SK-N-SH (cell line): Measurements from ENCODE around the gene ID2. TPM values are rescaled to one million over a fixed set of nuclear protein-coding genes. Genes with fewer than 3 reads are reported as not detected.

Experiments used
- CTCF ChIA-PET: fragments of 300-600, 350-600 bp; formaldehyde crosslinking; extraction: SDS; loops from one replicate; lab custom pipeline; 2021; lab: Yijun Ruan, JAX
- POLR2A ChIA-PET: fragments of 350-600 bp; sonication (Branson Sonifier 250); formaldehyde crosslinking; extraction: SDS; loops from one replicate; lab custom pipeline; 2020; ENCODE audit warnings: antibody characterized with exemption, inconsistent platforms; lab: Yijun Ruan, JAX
- DNase-seq: peaks from one replicate; pipeline ENCODE4 v3.0.0; 2012
- H2AFZ ChIP-seq: fragments of 200-600 bp; sonication (generic); 2 replicates; pipeline ENCODE4 v1.8.1; 2016; ENCODE audit warnings: antibody characterized with exemption, mild to moderate bottlenecking, low read depth
- H3F3A ChIP-seq: fragments of 200-600 bp; sonication (generic); replicated peaks from 2 replicates; pipeline ENCODE3; 2016; ENCODE audit warnings: antibody characterized with exemption, mild to moderate bottlenecking; ENCODE audit not compliant: insufficient read depth
- H3K27ac ChIP-seq, 2 experiments: fragments of 200-500 bp in 1 of 2; fragments of 200-600 bp in 1 of 2; sonication (Bioruptor generic) in 1 of 2; sonication (generic), shearing (Covaris generic) in 1 of 2; 2 replicates each; pipeline versions ENCODE4 v1.5.1 to v1.6.1; 2014 to 2016; ENCODE audit warnings: low read depth in 2 of 2, inconsistent platforms in 1 of 2, low read length in 1 of 2, mild to moderate bottlenecking in 1 of 2, mixed read lengths in 1 of 2
- H3K27me3 ChIP-seq: fragments of 200-600 bp; sonication (generic), shearing (Covaris generic); 2 replicates; pipeline ENCODE4 v1.6.1; 2016; ENCODE audit warnings: mixed run types; ENCODE audit not compliant: insufficient read depth
- H3K36me3 ChIP-seq, 2 experiments: fragments of 200-500 bp in 1 of 2; fragments of 200-600 bp in 1 of 2; sonication (Bioruptor generic) in 1 of 2; sonication (generic) in 1 of 2; replicated peaks in 1 of 2; 2 replicates each; pipeline versions ENCODE3 to v1.5.1; 2014 to 2016; ENCODE audit warnings: low read length in 1 of 2, mild to moderate bottlenecking in 1 of 2; ENCODE audit not compliant: insufficient read depth in 2 of 2, control insufficient read depth in 1 of 2
- H3K4me1 ChIP-seq, 2 experiments: fragments of 200-500 bp in 1 of 2; fragments of 200-600 bp in 1 of 2; sonication (Bioruptor generic) in 1 of 2; sonication (generic), shearing (Covaris generic) in 1 of 2; 2 replicates each; pipeline versions ENCODE4 v1.5.1 to v1.6.1; 2014 to 2016; ENCODE audit warnings: low read depth in 1 of 2, low read length in 1 of 2, mixed run types in 1 of 2; ENCODE audit not compliant: insufficient read depth in 2 of 2, control insufficient read depth in 1 of 2
- H3K4me2 ChIP-seq: fragments of 200-600 bp; sonication (generic), shearing (Covaris generic); 2 replicates; pipeline ENCODE4 v1.6.1; 2017; ENCODE audit warnings: mixed run types
- H3K4me3 ChIP-seq, 2 experiments: fragments of 200-500 bp in 1 of 2; fragments of 200-600 bp in 1 of 2; sonication (Bioruptor generic) in 1 of 2; sonication (generic), shearing (Covaris generic) in 1 of 2; 2 replicates each; pipeline versions ENCODE4 v1.5.1 to v1.8.1; 2014 to 2016; ENCODE audit warnings: low read depth in 2 of 2, inconsistent platforms in 1 of 2, low read length in 1 of 2, mild to moderate bottlenecking in 1 of 2, mixed read lengths in 1 of 2, moderate library complexity in 1 of 2
- H3K79me2 ChIP-seq: fragments of 200-600 bp; sonication (generic); 2 replicates; pipeline ENCODE4 v1.8.1; 2017; ENCODE audit warnings: mild to moderate bottlenecking; ENCODE audit not compliant: insufficient read depth
- H3K9ac ChIP-seq: fragments of 200-600 bp; sonication (generic); 2 replicates; pipeline ENCODE4 v1.6.1; 2017; ENCODE audit warnings: mixed run types
- H3K9me2 ChIP-seq: fragments of 200-600 bp; sonication (generic); 2 replicates; pipeline ENCODE4 v1.6.1; 2017; ENCODE audit warnings: mixed run types
- H3K9me3 ChIP-seq: fragments of 200-600 bp; sonication (generic); 2 replicates; pipeline ENCODE4 v1.6.1; 2017; ENCODE audit warnings: mixed run types, mild to moderate bottlenecking, moderate library complexity
- H4K20me1 ChIP-seq: fragments of 200-600 bp; sonication (generic); 2 replicates; pipeline ENCODE4 v1.6.1; 2017; ENCODE audit warnings: mild to moderate bottlenecking, mixed run types; ENCODE audit not compliant: insufficient read depth
- CHD2 ChIP-seq: fragments of 150-350 bp; IDR thresholded peaks from 2 replicates; pipeline ENCODE4 v1.6.1; 2018; ENCODE audit warnings: low read length; ENCODE audit not compliant: partially characterized antibody
- FOSL2 ChIP-seq: IDR thresholded peaks from 2 replicates; pipeline ENCODE4 v1.4.0; 2012; ENCODE audit warnings: low read depth, mild to moderate bottlenecking, moderate library complexity, borderline replicate concordance
- FOXM1 ChIP-seq: IDR thresholded peaks from 2 replicates; pipeline ENCODE4 v1.4.0; 2012; ENCODE audit warnings: low read depth, mild to moderate bottlenecking
- GATA2 ChIP-seq: sonication (generic); formaldehyde crosslinking; IDR thresholded peaks from 2 replicates; pipeline ENCODE4 v1.5.0; 2020; ENCODE audit warnings: mild to moderate bottlenecking, missing genetic modification reagents
- IRF3 ChIP-seq: fragments of 150-350 bp; IDR thresholded peaks from 2 replicates; pipeline ENCODE4 v1.6.1; 2016; ENCODE audit warnings: mild to moderate bottlenecking, low read depth, low read length
- JUND ChIP-seq: IDR thresholded peaks from 2 replicates; pipeline ENCODE4 v1.4.0; 2012
- NFIC ChIP-seq: IDR thresholded peaks from 2 replicates; pipeline ENCODE4 v1.4.0; 2012; ENCODE audit warnings: borderline replicate concordance
- NRF1 ChIP-seq: IDR thresholded peaks from 2 replicates; pipeline ENCODE4 v1.6.1; 2012; ENCODE audit warnings: low read depth, mild to moderate bottlenecking, low read length
- RCOR1 ChIP-seq: fragments of 150-350 bp; IDR thresholded peaks from 2 replicates; pipeline ENCODE4 v1.6.1; 2017; ENCODE audit warnings: antibody characterized with exemption, low read length
- RFX5 ChIP-seq: IDR thresholded peaks from 2 replicates; pipeline ENCODE4 v1.6.1; 2012; ENCODE audit warnings: mild to moderate bottlenecking, improper control_type of control experiment, low read length
- RXRA ChIP-seq: IDR thresholded peaks from 2 replicates; pipeline ENCODE4 v1.4.0; 2012; ENCODE audit warnings: low read depth, mild to moderate bottlenecking, borderline replicate concordance
- SIN3A ChIP-seq: IDR thresholded peaks from 2 replicates; pipeline ENCODE4 v1.6.1; 2012; ENCODE audit warnings: low read depth, mild to moderate bottlenecking, low read length, moderate library complexity, borderline replicate concordance
- TAF1 ChIP-seq: IDR thresholded peaks from 2 replicates; pipeline ENCODE4 v1.6.1; 2012; ENCODE audit warnings: low read depth, mild to moderate bottlenecking, low read length, moderate library complexity, borderline replicate concordance
- WGBS: methylation state at CpG from one replicate; pipeline ENCODE4 v1.1.6; 2017; ENCODE audit warnings: low lambda C conversion rate; 5-methylcytosine and 5-hydroxymethylcytosine counted together
- polyA plus RNA-seq, 3 experiments: library from polyadenylated mRNA; depleted of rRNA; stranded (reverse); fragments of >200 nt; gene quantifications; 2 replicates each; pipeline ENCODE4 v1.2.3, GENCODE V29; 2012
- TF ChIP-seq, protein P1 (sequence below): fragments of 200-600 bp; sonication (generic); IDR thresholded peaks from 2 replicates; pipeline ENCODE4 v1.6.1; 2017; ENCODE audit warnings: antibody characterized with exemption, mild to moderate bottlenecking, moderate library complexity
- TF ChIP-seq, protein P2 (sequence below): IDR thresholded peaks from 2 replicates; pipeline ENCODE4 v1.4.0; 2012; ENCODE audit warnings: low read depth, borderline replicate concordance

Gene ID2
- polyA plus RNA-seq, 1 of the 3 experiments (the other 2 are of a cell fraction), result 459 TPM

- Histone ChIP-seq H3K4me2 (no peak overlapping the region), H3K79me2 (no peaks in the 10 kb centered on the region), H3K9ac (no peak overlapping the region), H3K9me3 (no peaks in the 10 kb centered on the region), H3K4me1 (0 out of 4 replicates have a peak, but pooled peaks cover 0 to 2% of the 10 kb centered on the region in 2 experiments), H3K36me3 (no peaks in the 10 kb centered on the region), H3K27ac (no peak overlapping the region), H4K20me1 (no peaks in the 10 kb centered on the region), H3K4me3 (no peak overlapping the region), H3F3A (no peaks in the 10 kb centered on the region), H3K27me3 (no peaks in the 10 kb centered on the region), H3K9me2 (no peaks in the 10 kb centered on the region), H2AFZ (no peak overlapping the region)
- TF ChIP-seq JUND, result no peak
- TF ChIP-seq CHD2, result no peak
- CTCF ChIA-PET, result no interaction called here
- no peak for DNase-seq
- 59% methylated on average over 6 of the region's 6 CpGs for WGBS
- POLR2A ChIA-PET, result no interaction called here
Measured at GRCh38 chr2:8667896-8668512, 13.9 kb upstream of the ID2 start.

GRCh38 chr2:8669157-8669817 lies 12.6 kb upstream of the ID2 start:
- Histone ChIP-seq H3K9me2 (no peaks in the 10 kb centered on the region), H3K36me3 (no peaks in the 10 kb centered on the region), H2AFZ (no peak overlapping the region), H3K4me1 (no peaks in the 10 kb centered on the region), H3K4me3 (no peak overlapping the region), H3K9me3 (no peaks in the 10 kb centered on the region), H3K4me2 (no peak overlapping the region), H3K27me3 (no peaks in the 10 kb centered on the region), H4K20me1 (no peaks in the 10 kb centered on the region), H3K9ac (no peak overlapping the region)
- POLR2A ChIA-PET, result no interaction called here
- no peak for DNase-seq
- CTCF ChIA-PET, result interaction anchor here (0.6 kb wide), 1 partner anchor 332 kb away, joined by 3 read pairs; no protein-coding TSS in a partner anchor
- TF ChIP-seq, protein P1, sequence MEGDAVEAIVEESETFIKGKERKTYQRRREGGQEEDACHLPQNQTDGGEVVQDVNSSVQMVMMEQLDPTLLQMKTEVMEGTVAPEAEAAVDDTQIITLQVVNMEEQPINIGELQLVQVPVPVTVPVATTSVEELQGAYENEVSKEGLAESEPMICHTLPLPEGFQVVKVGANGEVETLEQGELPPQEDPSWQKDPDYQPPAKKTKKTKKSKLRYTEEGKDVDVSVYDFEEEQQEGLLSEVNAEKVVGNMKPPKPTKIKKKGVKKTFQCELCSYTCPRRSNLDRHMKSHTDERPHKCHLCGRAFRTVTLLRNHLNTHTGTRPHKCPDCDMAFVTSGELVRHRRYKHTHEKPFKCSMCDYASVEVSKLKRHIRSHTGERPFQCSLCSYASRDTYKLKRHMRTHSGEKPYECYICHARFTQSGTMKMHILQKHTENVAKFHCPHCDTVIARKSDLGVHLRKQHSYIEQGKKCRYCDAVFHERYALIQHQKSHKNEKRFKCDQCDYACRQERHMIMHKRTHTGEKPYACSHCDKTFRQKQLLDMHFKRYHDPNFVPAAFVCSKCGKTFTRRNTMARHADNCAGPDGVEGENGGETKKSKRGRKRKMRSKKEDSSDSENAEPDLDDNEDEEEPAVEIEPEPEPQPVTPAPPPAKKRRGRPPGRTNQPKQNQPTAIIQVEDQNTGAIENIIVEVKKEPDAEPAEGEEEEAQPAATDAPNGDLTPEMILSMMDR, result no peak
- TF ChIP-seq NFIC, result no peak
- TF ChIP-seq, all 33 proteins: peak for 0
- Histone ChIP-seq H3F3A (no peaks in the 10 kb centered on the region), H3K27ac (no peak overlapping the region), H3K79me2 (no peaks in the 10 kb centered on the region)
- WGBS, result 47% methylated on average over 3 of the region's 3 CpGs

DNA sequence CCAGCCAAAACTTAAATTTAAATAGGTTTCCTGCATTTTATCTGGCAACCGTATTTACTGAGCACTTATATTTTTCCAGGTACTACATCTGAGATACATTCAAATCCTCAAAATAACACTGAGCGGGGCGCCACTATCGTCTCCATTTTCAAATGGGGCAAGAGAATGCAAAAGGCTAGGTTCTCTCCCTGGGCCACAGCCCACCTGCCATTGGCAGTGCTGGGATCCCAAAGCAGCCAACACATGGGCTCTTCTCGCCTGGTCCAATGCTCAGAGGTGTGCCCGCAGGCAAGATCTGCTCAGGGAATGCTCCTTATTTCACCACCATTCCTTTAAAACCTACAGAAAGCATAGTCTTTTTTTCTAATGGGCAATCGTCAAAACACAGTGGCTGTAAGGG lies 11.3 kb upstream of the ID2 start:
- H3K4me1 ChIP-seq, result no peaks in the 10 kb centered on the region
- H3F3A ChIP-seq, result no peaks in the 10 kb centered on the region
- H4K20me1 ChIP-seq, result no peaks in the 10 kb centered on the region
- ChIA-PET CTCF (interaction anchor here (1.2 kb wide), 1 partner anchor 17 kb away, joined by 3 read pairs; no protein-coding TSS in a partner anchor), POLR2A (no interaction called here)
- no peaks in the 10 kb centered on the region for H3K36me3 ChIP-seq
- no peaks in the 10 kb centered on the region for H3K9me3 ChIP-seq
- H3K4me3 ChIP-seq, result no peak overlapping the region
- H3K9me2 ChIP-seq, result no peaks in the 10 kb centered on the region
- H3K27me3 ChIP-seq, result no peaks in the 10 kb centered on the region
- no peak for DNase-seq
- no peak overlapping the region for H3K9ac ChIP-seq
- H3K79me2 ChIP-seq, result no peaks in the 10 kb centered on the region
- no peak overlapping the region for H3K4me2 ChIP-seq
- H2AFZ ChIP-seq, result no peak overlapping the region
- 94% methylated on average over 7 of the region's 7 CpGs for WGBS
- H3K27ac ChIP-seq, result no peak overlapping the region
- TF ChIP-seq CHD2, result no peak
- TF ChIP-seq FOXM1, result no peak
- no peak for TF ChIP-seq RCOR1
- TF ChIP-seq IRF3, result no peak
- TF ChIP-seq GATA2, result no peak
- TF ChIP-seq FOSL2, result no peak
- TF ChIP-seq, protein P2, sequence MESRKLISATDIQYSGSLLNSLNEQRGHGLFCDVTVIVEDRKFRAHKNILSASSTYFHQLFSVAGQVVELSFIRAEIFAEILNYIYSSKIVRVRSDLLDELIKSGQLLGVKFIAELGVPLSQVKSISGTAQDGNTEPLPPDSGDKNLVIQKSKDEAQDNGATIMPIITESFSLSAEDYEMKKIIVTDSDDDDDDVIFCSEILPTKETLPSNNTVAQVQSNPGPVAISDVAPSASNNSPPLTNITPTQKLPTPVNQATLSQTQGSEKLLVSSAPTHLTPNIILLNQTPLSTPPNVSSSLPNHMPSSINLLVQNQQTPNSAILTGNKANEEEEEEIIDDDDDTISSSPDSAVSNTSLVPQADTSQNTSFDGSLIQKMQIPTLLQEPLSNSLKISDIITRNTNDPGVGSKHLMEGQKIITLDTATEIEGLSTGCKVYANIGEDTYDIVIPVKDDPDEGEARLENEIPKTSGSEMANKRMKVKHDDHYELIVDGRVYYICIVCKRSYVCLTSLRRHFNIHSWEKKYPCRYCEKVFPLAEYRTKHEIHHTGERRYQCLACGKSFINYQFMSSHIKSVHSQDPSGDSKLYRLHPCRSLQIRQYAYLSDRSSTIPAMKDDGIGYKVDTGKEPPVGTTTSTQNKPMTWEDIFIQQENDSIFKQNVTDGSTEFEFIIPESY, result no peak
- TF ChIP-seq RFX5, result no peak
- no peak for TF ChIP-seq NRF1
- no peak for TF ChIP-seq TAF1
- TF ChIP-seq RXRA, result no peak
- no peak for TF ChIP-seq SIN3A
